CD14-positive monocyte (primary cell): Measurements from ENCODE around the gene FAM53A. TPM values are rescaled to one million over a fixed set of nuclear protein-coding genes. Genes with fewer than 3 reads are reported as not detected.

Experiments used
- DNase-seq, 3 donors: peaks; one replicate each; pipeline ENCODE4 v3.0.0-alpha.2; 2011 to 2022
- H2AFZ ChIP-seq: 2 replicates; pipeline ENCODE4 v1.6.0; 2012; ENCODE audit warnings: mild to moderate bottlenecking, low read depth, low read length, inconsistent platforms; ENCODE audit not compliant: insufficient read depth, poor library complexity, severe bottlenecking
- H3K27ac ChIP-seq, 2 donors: 1 replicate in 1 of 2; 2 replicates in 1 of 2; pipeline ENCODE4 v1.5.1; 2012 to 2013; ENCODE audit warnings: low read length in 2 of 2, control low read depth in 1 of 2, inconsistent platforms in 1 of 2, low read depth in 1 of 2, mild to moderate bottlenecking in 1 of 2
- H3K27me3 ChIP-seq, 2 donors: one replicate each; pipeline versions ENCODE4 v1.6.0 to v1.6.1; 2011 to 2013; ENCODE audit warnings: low read length in 2 of 2; ENCODE audit not compliant: control insufficient read depth in 2 of 2, insufficient read depth in 2 of 2
- H3K36me3 ChIP-seq, 2 donors: replicated peaks in 1 of 2; 1 replicate in 1 of 2; 2 replicates in 1 of 2; pipeline versions ENCODE4 v1.5.1 to v1.6.1; 2012 to 2013; ENCODE audit warnings: low read length in 2 of 2, control low read depth in 1 of 2, inconsistent platforms in 1 of 2, mild to moderate bottlenecking in 1 of 2; ENCODE audit not compliant: insufficient read depth in 2 of 2, control insufficient read depth in 1 of 2
- H3K4me1 ChIP-seq, 2 donors: 1 replicate in 1 of 2; 2 replicates in 1 of 2; pipeline versions ENCODE4 v1.5.1 to v1.6.1; 2012 to 2013; ENCODE audit warnings: low read length in 2 of 2, control low read depth in 1 of 2, inconsistent platforms in 1 of 2, mild to moderate bottlenecking in 1 of 2, moderate library complexity in 1 of 2; ENCODE audit not compliant: insufficient read depth in 2 of 2, control insufficient read depth in 1 of 2
- H3K4me2 ChIP-seq: replicated peaks from 2 replicates; pipeline ENCODE3; 2012; ENCODE audit warnings: low read length, moderate library complexity, mild to moderate bottlenecking; ENCODE audit not compliant: poor library complexity, severe bottlenecking; ENCODE audit errors: extremely low read depth
- H3K4me3 ChIP-seq, 3 experiments: fragments of 200-600 bp in 1 of 3; sonication (generic) in 1 of 3; replicated peaks in 1 of 3; 1 replicate in 2 of 3; 2 replicates in 1 of 3; pipeline ENCODE4 v1.5.1; 2011 to 2013; ENCODE audit warnings: low read length in 3 of 3, mild to moderate bottlenecking in 3 of 3, control low read depth in 2 of 3, low read depth in 2 of 3, inconsistent platforms in 1 of 3, moderate library complexity in 1 of 3
- H3K79me2 ChIP-seq: 2 replicates; pipeline ENCODE4 v1.6.0; 2012; ENCODE audit warnings: mild to moderate bottlenecking, control low read depth, inconsistent platforms, low read length, moderate library complexity; ENCODE audit not compliant: insufficient read depth
- H3K9ac ChIP-seq: 2 replicates; pipeline ENCODE4 v1.6.0; 2017; ENCODE audit warnings: low read length, mild to moderate bottlenecking; ENCODE audit not compliant: insufficient read depth, poor library complexity, severe bottlenecking
- H3K9me3 ChIP-seq, 2 donors: replicated peaks in 1 of 2; 1 replicate in 1 of 2; 2 replicates in 1 of 2; pipeline versions ENCODE4 v1.5.1 to v1.6.1; 2012 to 2013; ENCODE audit warnings: low read length in 2 of 2, control low read depth in 1 of 2; ENCODE audit not compliant: control insufficient read depth in 1 of 2, insufficient read depth in 1 of 2
- H4K20me1 ChIP-seq: 2 replicates; pipeline ENCODE4 v1.6.0; 2012; ENCODE audit warnings: mild to moderate bottlenecking, low read length, control low read depth, moderate library complexity; ENCODE audit not compliant: insufficient read depth
- H3K27ac Mint-ChIP-seq, 7 donors: one replicate each; pipeline ENCODE4 v1.8.0; 2020; ENCODE audit warnings: mild to moderate bottlenecking in 7 of 7, mixed read lengths in 7 of 7, moderate library complexity in 6 of 7, inconsistent platforms in 2 of 7
- H3K27me3 Mint-ChIP-seq, 3 donors: one replicate each; pipeline ENCODE4 v1.8.0; 2021 to 2022; ENCODE audit warnings: low read depth in 3 of 3, mild to moderate bottlenecking in 3 of 3, mixed read lengths in 3 of 3, moderate library complexity in 3 of 3, inconsistent platforms in 1 of 3
- H3K36me3 Mint-ChIP-seq, 2 donors: one replicate each; pipeline ENCODE4 v1.8.0; 2020; ENCODE audit warnings: mixed read lengths in 2 of 2, inconsistent platforms in 1 of 2, mild to moderate bottlenecking in 1 of 2
- H3K4me1 Mint-ChIP-seq: one replicate; pipeline ENCODE4 v1.8.0; 2020; ENCODE audit warnings: mild to moderate bottlenecking, mixed read lengths
- H3K4me3 Mint-ChIP-seq, 2 donors: one replicate each; pipeline ENCODE4 v1.8.0; 2020; ENCODE audit warnings: mild to moderate bottlenecking in 2 of 2, mixed read lengths in 2 of 2, moderate library complexity in 1 of 2
- H3K9me3 Mint-ChIP-seq, 7 donors: one replicate each; pipeline ENCODE4 v1.8.0; 2020 to 2022; ENCODE audit warnings: mixed read lengths in 7 of 7, mild to moderate bottlenecking in 6 of 7, moderate library complexity in 6 of 7, inconsistent platforms in 2 of 7
- CTCF ChIP-seq: fragments of 200-600 bp; IDR thresholded peaks from one replicate; pipeline ENCODE4 v1.8.0; 2022; ENCODE audit warnings: antibody characterized with exemption, mild to moderate bottlenecking
- WGBS: methylation state at CpG from one replicate; pipeline ENCODE4 v1.1.5; 2013; ENCODE audit warnings: missing lambda C conversion rate; ENCODE audit not compliant: insufficient coverage; 5-methylcytosine and 5-hydroxymethylcytosine counted together
- intact Hi-C, 2 donors: fragments of 100-400 bp; cut with micrococcal nuclease; formaldehyde crosslinking; loops; one replicate each; pipeline versions ENCODE4 v1.15.0 to v1.15.1; 2023
- polyA plus RNA-seq, 3 donors: library from polyadenylated mRNA; depleted of rRNA in 1 of 3; unstranded in 2 of 3; stranded (reverse) in 1 of 3; fragments of 300-500 nt in 2 of 3; fragments of >200 nt in 1 of 3; fragmentation: Illumina TruSeq in 2 of 3; gene quantifications; 1 replicate in 2 of 3; 2 replicates in 1 of 3; pipeline ENCODE4 v1.2.3, GENCODE V29; 2012 to 2021

FAM53A gene
- polyA plus RNA-seq, 3 donors: 0.40 to 0.82 (median 0.76) TPM

- Mint-ChIP-seq H3K9me3 (peaks cover 25 to 54% (median 37%) of the 10 kb centered on the region in 7 donors), H3K27ac (no peak overlapping the region), H3K36me3 (no peaks in the 10 kb centered on the region), H3K4me1 (no peaks in the 10 kb centered on the region), H3K4me3 (no peak overlapping the region), H3K27me3 (peaks cover 0 to 14% (median 7%) of the 10 kb centered on the region in 3 donors)
- Histone ChIP-seq H3K36me3 (no peaks in the 10 kb centered on the region), H3K4me2 (no peak overlapping the region), H3K9ac (no peak overlapping the region), H3K4me1 (no peaks in the 10 kb centered on the region), H3K27ac (no peak overlapping the region), H2AFZ (no peak overlapping the region), H4K20me1 (no peaks in the 10 kb centered on the region), H3K4me3 (no peak overlapping the region), H3K79me2 (no peaks in the 10 kb centered on the region), H3K9me3 (peaks cover 30 to 36% of the 10 kb centered on the region in 2 donors), H3K27me3 (no peaks in the 10 kb centered on the region)
- no peak for TF ChIP-seq CTCF
- intact Hi-C loops: no loop called here
- 96% methylated on average over 14 of the region's 19 CpGs for WGBS
- DNase-seq: no peak
Observed at GRCh38 chr4:1593458-1593857, 90.7 kb downstream of the FAM53A start.

GRCh38 chr4:1592709-1593417, 91.2 kb downstream of the FAM53A start:
- DNase-seq: no peak
- H3K36me3 ChIP-seq: no peaks in the 10 kb centered on the region
- no peaks in the 10 kb centered on the region for H3K4me1 Mint-ChIP-seq
- H3K27me3 ChIP-seq: no peaks in the 10 kb centered on the region
- no peak overlapping the region for H3K27ac ChIP-seq
- WGBS: 93% methylated on average over 59 of the region's 62 CpGs
- H2AFZ ChIP-seq: no peak overlapping the region
- intact Hi-C loops: no loop called here
- H3K36me3 Mint-ChIP-seq: no peaks in the 10 kb centered on the region
- H3K4me3 Mint-ChIP-seq: no peak overlapping the region
- no peaks in the 10 kb centered on the region for H3K4me1 ChIP-seq
- H3K4me2 ChIP-seq: no peak overlapping the region
- no peak overlapping the region for H3K27ac Mint-ChIP-seq
- H3K79me2 ChIP-seq: no peaks in the 10 kb centered on the region
- peaks cover 25 to 57% (median 39%) of the 10 kb centered on the region in 7 donors for H3K9me3 Mint-ChIP-seq
- peaks cover 3 to 14% (median 7%) of the 10 kb centered on the region in 3 donors for H3K27me3 Mint-ChIP-seq
- no peak overlapping the region for H3K9ac ChIP-seq
- peaks cover 35 to 40% of the 10 kb centered on the region in 2 donors for H3K9me3 ChIP-seq
- no peak for TF ChIP-seq CTCF
- no peaks in the 10 kb centered on the region for H4K20me1 ChIP-seq
- no peak overlapping the region for H3K4me3 ChIP-seq
